Lower lobe of right lung (tissue), 2 donors: ENCODE data around the gene DPM2. TPM values are rescaled to one million over a fixed set of nuclear protein-coding genes. Genes with fewer than 3 reads are reported as not detected.

Experiments
- ATAC-seq, 2 donors: fragments of 200-7000 bp; cut with Tn5 transposase; one replicate each; pipeline ENCODE4 v1.9.1; 2020 to 2022; ENCODE audit warnings: mild to moderate bottlenecking in 2 of 2, moderate library complexity in 2 of 2
- DNase-seq: peaks from one replicate; pipeline ENCODE4 v3.0.0-alpha.2; 2020
- H3K27ac ChIP-seq: fragments of 200-600 bp; one replicate; pipeline ENCODE4 v1.8.0; 2022
- H3K27me3 ChIP-seq: fragments of 200-600 bp; one replicate; pipeline ENCODE4 v1.8.0; 2022; ENCODE audit warnings: low read depth
- H3K36me3 ChIP-seq: fragments of 200-600 bp; one replicate; pipeline ENCODE4 v1.8.0; 2022; ENCODE audit warnings: mild to moderate bottlenecking
- H3K4me1 ChIP-seq: fragments of 200-600 bp; one replicate; pipeline ENCODE4 v1.8.0; 2022
- H3K4me3 ChIP-seq: fragments of 200-600 bp; one replicate; pipeline ENCODE4 v1.8.0; 2022; ENCODE audit warnings: mild to moderate bottlenecking
- H3K9me3 ChIP-seq: fragments of 200-600 bp; one replicate; pipeline ENCODE4 v1.8.0; 2022
- intact Hi-C: fragments of 100-400 bp; cut with DNase I; formaldehyde crosslinking; loops from one replicate; pipeline ENCODE4 v1.11.0; 2022
- total RNA-seq: library from RNA; stranded (reverse); fragmentation: NEBNext Ultra II Directional; extraction: Animal tissue kit (Norgen Biotek cat#: 25700); gene quantifications from one replicate; pipeline ENCODE4 v1.2.1, GENCODE V29; 2021
- TF ChIP-seq, protein P1 (sequence below): fragments of 200-600 bp; IDR thresholded peaks from one replicate; pipeline ENCODE4 v1.8.0; 2022; ENCODE audit warnings: antibody characterized with exemption, mild to moderate bottlenecking
- donor health status: DM: no; HTN: yes; CAD: no; lungs with severe emphysema.

The DPM2 gene
- total RNA-seq, 1 donor from 2014 or later: 33.7 TPM

DNA sequence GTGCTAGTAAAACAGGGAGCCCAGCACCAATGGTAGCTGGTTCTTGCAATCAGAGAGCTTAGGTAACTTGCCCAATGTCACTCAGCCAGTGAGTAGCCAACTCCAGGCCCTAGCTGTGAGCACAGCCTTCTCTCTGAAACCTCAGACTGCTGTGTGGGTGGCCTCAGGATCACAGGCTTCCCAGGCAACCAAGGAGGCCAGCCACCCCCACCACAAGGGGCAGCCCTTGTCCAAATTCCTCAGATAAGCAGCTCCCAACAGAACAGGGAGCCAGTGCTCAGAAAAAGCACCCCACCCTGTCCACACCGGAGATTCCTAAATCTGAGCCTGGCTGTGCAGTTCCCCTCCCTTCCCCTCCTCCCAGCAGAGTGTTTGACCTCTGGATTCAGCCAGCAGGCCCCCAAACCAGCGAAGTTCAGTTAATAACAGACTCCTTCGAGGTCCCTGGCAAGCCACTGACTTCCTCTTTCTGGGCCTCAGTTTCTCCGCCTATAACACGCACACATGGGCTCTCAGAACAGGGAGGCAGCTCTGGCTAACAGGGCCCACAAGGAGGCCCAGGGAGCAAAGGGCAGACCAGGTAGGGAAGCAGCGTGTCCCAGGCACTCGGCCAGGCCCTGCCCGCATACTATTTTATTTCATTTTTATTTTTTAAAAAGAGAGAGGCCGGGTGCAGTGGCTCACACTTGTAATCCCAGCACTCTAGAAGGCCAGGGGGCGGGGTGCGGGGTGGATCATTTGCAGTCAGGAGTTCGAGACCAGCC is 40.4 kb upstream of the DPM2 start:
- Histone ChIP-seq H3K4me3 (peak overlapping the region; percentile 79), H3K27ac (peak overlapping the region; percentile 78), H3K4me1 (peaks cover 80% of the 10 kb centered on the region), H3K36me3 (no peaks in the 10 kb centered on the region), H3K9me3 (no peaks in the 10 kb centered on the region), H3K27me3 (no peaks in the 10 kb centered on the region)
- ATAC-seq (peak; percentile 63 to 69), DNase-seq (peak; percentile 79)
- intact Hi-C loops: no loop called here
- TF ChIP-seq, protein P1, sequence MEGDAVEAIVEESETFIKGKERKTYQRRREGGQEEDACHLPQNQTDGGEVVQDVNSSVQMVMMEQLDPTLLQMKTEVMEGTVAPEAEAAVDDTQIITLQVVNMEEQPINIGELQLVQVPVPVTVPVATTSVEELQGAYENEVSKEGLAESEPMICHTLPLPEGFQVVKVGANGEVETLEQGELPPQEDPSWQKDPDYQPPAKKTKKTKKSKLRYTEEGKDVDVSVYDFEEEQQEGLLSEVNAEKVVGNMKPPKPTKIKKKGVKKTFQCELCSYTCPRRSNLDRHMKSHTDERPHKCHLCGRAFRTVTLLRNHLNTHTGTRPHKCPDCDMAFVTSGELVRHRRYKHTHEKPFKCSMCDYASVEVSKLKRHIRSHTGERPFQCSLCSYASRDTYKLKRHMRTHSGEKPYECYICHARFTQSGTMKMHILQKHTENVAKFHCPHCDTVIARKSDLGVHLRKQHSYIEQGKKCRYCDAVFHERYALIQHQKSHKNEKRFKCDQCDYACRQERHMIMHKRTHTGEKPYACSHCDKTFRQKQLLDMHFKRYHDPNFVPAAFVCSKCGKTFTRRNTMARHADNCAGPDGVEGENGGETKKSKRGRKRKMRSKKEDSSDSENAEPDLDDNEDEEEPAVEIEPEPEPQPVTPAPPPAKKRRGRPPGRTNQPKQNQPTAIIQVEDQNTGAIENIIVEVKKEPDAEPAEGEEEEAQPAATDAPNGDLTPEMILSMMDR: no peak

GRCh38 chr9:127977009-127977883 is 39.6 kb upstream of the DPM2 start:
- Histone ChIP-seq H3K36me3 (no peaks in the 10 kb centered on the region), H3K9me3 (no peaks in the 10 kb centered on the region), H3K27ac (peak overlapping the region; percentile 78), H3K27me3 (no peaks in the 10 kb centered on the region), H3K4me1 (peaks cover 88% of the 10 kb centered on the region), H3K4me3 (peak overlapping the region; percentile 79)
- DNase-seq (no peak), ATAC-seq (no peak)
- intact Hi-C loops: no loop called here
- TF ChIP-seq, protein P1: no peak

DNA sequence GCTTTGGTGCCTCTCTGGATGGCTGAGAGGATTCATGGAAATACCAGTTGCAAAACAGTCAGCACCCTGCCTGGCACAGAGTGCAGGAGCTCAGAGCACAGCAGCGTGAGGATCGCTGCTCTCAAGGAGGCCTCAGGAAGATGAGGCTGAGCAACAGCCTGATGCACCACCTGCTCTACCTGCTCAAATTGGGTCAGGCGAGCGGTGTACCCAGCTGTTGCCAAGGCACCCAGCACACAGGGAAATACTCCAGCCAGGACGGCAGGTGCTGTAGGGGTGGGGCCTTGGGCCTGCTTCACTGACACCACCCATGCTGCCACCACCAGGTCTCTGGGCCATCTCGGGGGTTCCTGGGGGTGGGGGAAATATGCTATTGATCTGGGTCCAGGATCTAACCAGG is 38.8 kb upstream of the DPM2 start:
- no peaks in the 10 kb centered on the region for H3K27me3 ChIP-seq
- H3K9me3 ChIP-seq: no peaks in the 10 kb centered on the region
- H3K4me1 ChIP-seq: peaks cover 89% of the 10 kb centered on the region
- peak overlapping the region; percentile 78 for H3K27ac ChIP-seq
- intact Hi-C loops: no loop called here
- DNase-seq (peak; percentile 78), ATAC-seq (peak; percentile 50 to 59)
- no peaks in the 10 kb centered on the region for H3K36me3 ChIP-seq
- TF ChIP-seq, protein P1: no peak
- H3K4me3 ChIP-seq: peak overlapping the region; percentile 79

DNA sequence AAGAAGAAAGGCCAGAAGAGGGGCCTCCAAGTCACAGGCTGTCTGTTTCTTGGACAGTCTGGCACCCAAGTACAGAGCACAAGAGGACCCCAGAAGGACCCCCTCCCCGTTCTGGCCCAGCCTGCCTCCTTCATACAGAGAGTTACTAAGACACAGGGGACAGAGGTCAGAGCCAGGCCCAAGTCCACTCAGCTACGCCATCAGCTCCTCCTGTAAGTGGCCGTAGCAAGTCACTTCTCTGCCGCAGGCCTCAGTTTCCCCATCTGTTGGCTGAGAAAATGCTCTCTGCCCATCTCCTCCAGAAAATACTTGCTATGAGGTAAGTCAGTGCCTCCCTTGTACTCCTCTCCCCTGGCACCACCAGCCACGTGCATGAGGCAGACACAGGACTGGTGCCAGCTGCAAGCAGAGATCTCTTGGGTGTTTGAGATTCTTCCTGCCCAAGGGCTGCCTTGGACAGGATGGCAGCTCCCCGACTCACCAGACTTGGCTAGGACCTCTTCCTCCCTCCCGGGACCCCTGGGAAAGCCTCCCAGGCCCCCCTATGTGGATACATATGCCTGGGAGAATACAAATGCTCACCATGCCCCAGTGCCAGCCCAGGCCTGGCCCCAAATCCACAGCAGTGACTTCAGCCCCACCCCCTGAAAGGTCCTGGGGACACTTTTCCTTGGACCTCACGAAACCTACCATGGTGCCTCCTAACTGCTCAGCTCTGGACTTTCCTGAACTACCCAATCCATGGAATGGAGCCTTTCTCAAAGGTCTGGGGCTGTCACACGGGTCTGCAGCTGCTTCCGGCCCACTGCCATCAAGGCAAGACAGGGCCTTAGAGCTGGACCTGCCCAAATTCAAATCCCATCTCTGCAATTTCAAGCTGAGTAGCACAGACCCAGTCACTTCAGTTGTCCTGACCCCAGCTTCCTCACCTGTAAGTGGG is 38.0 kb upstream of the DPM2 start:
- TF ChIP-seq, protein P1: no peak
- Histone ChIP-seq H3K9me3 (no peaks in the 10 kb centered on the region), H3K27me3 (no peaks in the 10 kb centered on the region), H3K27ac (peak overlapping the region; percentile 78), H3K4me3 (no peak overlapping the region), H3K36me3 (no peaks in the 10 kb centered on the region), H3K4me1 (peaks cover 95% of the 10 kb centered on the region)
- no peak for DNase-seq
- no peak for ATAC-seq
- intact Hi-C loops: no loop called here

DNA sequence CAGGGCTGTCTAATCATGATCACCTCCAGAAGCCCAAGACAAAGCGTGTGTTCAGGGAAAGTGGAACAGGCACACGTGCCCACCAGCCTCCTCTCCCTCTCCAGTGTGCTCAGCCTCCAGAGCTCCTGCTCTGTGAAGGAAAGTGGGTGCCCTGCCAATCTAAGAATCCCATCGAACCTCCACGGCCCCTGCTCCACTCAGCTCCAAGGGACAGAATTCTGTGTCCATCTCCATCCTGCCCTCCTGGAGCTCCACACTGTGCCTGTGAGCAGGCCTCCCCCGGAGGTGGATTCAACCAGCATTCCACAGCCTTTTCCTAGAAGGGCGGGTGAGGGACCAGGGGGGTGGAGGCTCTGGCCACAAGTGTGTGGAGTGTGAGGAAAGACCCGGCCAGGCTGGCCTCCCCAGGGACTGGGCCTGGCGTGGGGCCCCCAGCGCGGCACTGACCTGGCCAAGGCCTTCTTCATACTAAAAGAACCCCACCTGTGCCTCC is 37.2 kb upstream of the DPM2 start:
- no peak overlapping the region for H3K27ac ChIP-seq
- no peak overlapping the region for H3K4me3 ChIP-seq
- peaks cover 99% of the 10 kb centered on the region for H3K4me1 ChIP-seq
- H3K27me3 ChIP-seq: no peaks in the 10 kb centered on the region
- H3K9me3 ChIP-seq: no peaks in the 10 kb centered on the region
- TF ChIP-seq, protein P1: no peak
- ATAC-seq (no peak), DNase-seq (no peak)
- no peaks in the 10 kb centered on the region for H3K36me3 ChIP-seq
- intact Hi-C loops: no loop called here
